ENCODE data around the gene ZNF540.

Gene ZNF540

DNA sequence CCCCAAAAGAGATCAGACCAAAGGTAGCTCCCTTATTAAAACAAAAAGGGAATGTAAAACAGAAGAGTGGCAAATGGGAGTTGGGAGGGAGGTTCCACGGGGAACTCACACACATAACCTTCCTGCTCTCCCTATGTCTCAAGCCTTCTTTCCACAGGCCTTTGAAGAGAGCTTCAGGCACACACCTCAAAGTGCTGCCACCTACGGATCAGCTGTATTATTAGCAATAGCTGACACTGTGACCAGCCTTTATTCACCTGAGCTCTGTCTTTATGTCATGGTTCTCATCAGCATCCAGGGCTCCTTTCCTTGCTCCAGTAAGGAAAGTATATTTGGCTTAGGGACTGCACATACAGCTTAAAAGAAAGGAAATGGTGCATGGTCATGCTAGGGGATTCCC is 11.3 kb upstream of the ZNF540 start:
- no peaks in the 10 kb centered on the region for H3K4me1 ChIP-seq (ENCODE audit: insufficient read depth, insufficient read length)
- no peaks in the 10 kb centered on the region for H3K27me3 ChIP-seq (ENCODE audit: insufficient read depth, insufficient read length)
- H3K9ac ChIP-seq (ENCODE audit: insufficient read length, low read depth), result no peak overlapping the region
- peak; percentile 3 for DNase-seq (ENCODE audit: low read depth, low spot score)
- H3K36me3 ChIP-seq (ENCODE audit: insufficient read depth, insufficient read length, low read length), result peaks cover 22% of the 10 kb centered on the region
- H3K9me3 ChIP-seq (ENCODE audit: insufficient read depth, low read length), result 0 out of 2 replicates have a peak, but pooled peaks cover 6% of the 10 kb centered on the region
- H3K4me3 ChIP-seq (ENCODE audit: insufficient read length, low read depth), result no peak overlapping the region
- no peak for TF ChIP-seq SUZ12 (IDR thresholded peaks at IDR 0.05; ENCODE audit: extremely low read depth, insufficient read depth, insufficient read length)
- TF ChIP-seq ZNF274 (IDR thresholded peaks at IDR 0.05; ENCODE audit: low read depth, low read length), result no peak
- no peak for TF ChIP-seq YY1 (IDR thresholded peaks at IDR 0.05; ENCODE audit: insufficient read depth, insufficient read length)

DNA sequence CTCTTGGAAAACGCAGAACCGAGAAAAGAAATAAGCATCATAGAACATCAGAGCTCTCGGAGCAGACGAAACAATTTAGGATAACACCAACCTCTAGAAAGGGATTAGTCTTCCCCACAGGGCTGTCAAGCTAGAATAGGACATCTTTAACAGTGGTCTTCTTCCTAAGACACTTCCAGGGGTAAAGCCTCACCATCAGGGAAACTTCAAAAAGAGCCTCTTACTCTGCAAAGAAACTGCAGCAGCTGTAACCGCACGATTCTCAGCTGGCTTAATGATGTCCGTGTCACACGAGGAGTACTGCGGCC is 726 bp upstream of the ZNF540 start:
- H3K9me3 ChIP-seq (ENCODE audit: insufficient read depth, low read length), result no peaks in the 10 kb centered on the region; the same call in 1 of the 2 replicates
- no peak for TF ChIP-seq ZNF274 (IDR thresholded peaks at IDR 0.05; ENCODE audit: low read depth, low read length)
- TF ChIP-seq YY1 (IDR thresholded peaks at IDR 0.05; ENCODE audit: insufficient read depth, insufficient read length), result no peak
- no peak for TF ChIP-seq SUZ12 (IDR thresholded peaks at IDR 0.05; ENCODE audit: extremely low read depth, insufficient read depth, insufficient read length)
- H3K36me3 ChIP-seq (ENCODE audit: insufficient read depth, insufficient read length, low read length), result no peaks in the 10 kb centered on the region
- no peak for DNase-seq (ENCODE audit: low read depth, low spot score)
- peaks cover 18% of the 10 kb centered on the region for H3K27me3 ChIP-seq (ENCODE audit: insufficient read depth, insufficient read length)
- H3K4me3 ChIP-seq (ENCODE audit: insufficient read length, low read depth), result peak overlapping the region; percentile 80
- H3K9ac ChIP-seq (ENCODE audit: insufficient read length, low read depth), result peak overlapping the region; percentile 81
- H3K4me1 ChIP-seq (ENCODE audit: insufficient read depth, insufficient read length), result no peaks in the 10 kb centered on the region

DNA sequence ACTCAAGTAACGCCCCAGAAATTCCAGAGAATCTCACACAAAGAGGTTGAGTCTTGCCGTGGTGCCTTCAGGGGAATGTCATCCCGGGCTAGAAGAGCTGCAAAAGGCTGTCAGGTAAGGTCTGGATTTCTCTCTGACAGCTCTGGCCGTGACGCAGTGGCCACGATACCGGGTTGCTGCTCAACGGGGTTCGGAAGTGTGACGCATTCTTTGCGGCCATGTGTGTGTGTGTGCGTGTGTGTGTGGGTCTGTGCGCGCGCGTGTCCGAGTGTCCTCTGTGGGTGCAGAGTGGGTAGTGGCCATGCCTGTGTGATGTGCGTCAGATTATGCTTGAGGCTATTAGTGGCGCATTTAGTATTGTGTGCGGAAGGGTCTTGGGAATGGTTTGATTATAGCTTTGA is 306 bp downstream of the ZNF540 start:
- no peaks in the 10 kb centered on the region for H3K9me3 ChIP-seq (ENCODE audit: insufficient read depth, low read length)
- H3K4me1 ChIP-seq (ENCODE audit: insufficient read depth, insufficient read length), result no peaks in the 10 kb centered on the region
- peak overlapping the region; percentile 81 for H3K9ac ChIP-seq (ENCODE audit: insufficient read length, low read depth)
- peaks cover 18% of the 10 kb centered on the region for H3K27me3 ChIP-seq (ENCODE audit: insufficient read depth, insufficient read length)
- no peak for TF ChIP-seq SUZ12 (IDR thresholded peaks at IDR 0.05; ENCODE audit: extremely low read depth, insufficient read depth, insufficient read length)
- no peak for TF ChIP-seq YY1 (IDR thresholded peaks at IDR 0.05; ENCODE audit: insufficient read depth, insufficient read length)
- no peak for TF ChIP-seq ZNF274 (IDR thresholded peaks at IDR 0.05; ENCODE audit: low read depth, low read length)
- no peaks in the 10 kb centered on the region for H3K36me3 ChIP-seq (ENCODE audit: insufficient read depth, insufficient read length, low read length)
- no peak for DNase-seq (ENCODE audit: low read depth, low spot score)
- H3K4me3 ChIP-seq (ENCODE audit: insufficient read length, low read depth), result peak overlapping the region; percentile 80

DNA sequence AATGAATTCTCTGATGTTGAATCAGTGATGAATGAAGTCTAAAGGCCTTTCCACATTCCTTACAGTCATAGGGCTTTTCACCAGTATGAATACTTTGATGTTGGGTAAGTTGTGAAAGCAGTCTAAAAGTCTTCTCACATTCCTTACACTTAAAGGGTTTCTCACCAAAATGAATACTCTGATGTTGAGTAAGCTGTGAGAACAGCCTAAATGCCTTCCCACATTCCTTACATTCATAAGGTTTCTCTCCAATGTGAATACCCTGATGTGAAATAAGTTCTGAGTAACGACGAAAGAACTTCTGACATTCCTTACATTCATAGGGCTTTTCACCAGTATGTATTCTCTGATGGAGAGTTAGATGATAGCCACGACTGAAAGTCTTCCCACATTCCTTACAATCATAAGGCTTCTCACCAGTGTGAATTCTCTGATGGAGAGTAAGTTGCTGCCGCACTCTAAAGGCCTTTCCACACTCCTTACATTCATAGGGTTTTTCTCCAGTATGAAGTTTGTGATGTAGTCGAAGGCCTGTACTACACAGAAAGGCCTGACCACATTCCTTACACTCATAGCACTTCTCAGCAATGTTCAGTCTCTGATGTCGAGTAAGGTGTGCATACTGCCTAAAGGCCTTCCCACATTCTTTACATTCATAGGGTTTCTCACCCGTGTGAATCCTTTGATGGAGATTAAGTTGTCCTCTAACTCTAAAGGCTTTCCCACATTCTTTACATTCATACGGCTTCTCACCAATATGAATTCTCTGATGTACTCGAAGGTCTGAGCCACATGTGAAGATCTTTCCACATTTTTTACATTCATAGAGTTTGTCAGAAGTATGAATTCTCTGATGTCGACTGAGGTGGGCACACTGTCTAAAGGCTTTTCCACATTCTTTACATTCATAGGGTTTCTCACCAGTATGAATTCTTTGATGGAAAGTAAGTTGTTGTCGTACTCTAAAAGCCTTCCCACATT is 40.7 kb downstream of the ZNF540 start:
- DNase-seq (ENCODE audit: low read depth, low spot score), result no peak
- no peak overlapping the region for H3K4me3 ChIP-seq (ENCODE audit: insufficient read length, low read depth)
- peaks cover 9% of the 10 kb centered on the region for H3K36me3 ChIP-seq (ENCODE audit: insufficient read depth, insufficient read length, low read length)
- peaks cover 77% of the 10 kb centered on the region for H3K9me3 ChIP-seq (ENCODE audit: insufficient read depth, low read length)
- no peaks in the 10 kb centered on the region for H3K4me1 ChIP-seq (ENCODE audit: insufficient read depth, insufficient read length)
- H3K9ac ChIP-seq (ENCODE audit: insufficient read length, low read depth), result no peak overlapping the region
- no peaks in the 10 kb centered on the region for H3K27me3 ChIP-seq (ENCODE audit: insufficient read depth, insufficient read length)
- TF ChIP-seq YY1 (IDR thresholded peaks at IDR 0.05; ENCODE audit: insufficient read depth, insufficient read length) (no peak), ZNF274 (IDR thresholded peaks at IDR 0.05; ENCODE audit: low read depth, low read length) (peak; percentile 69)

DNA sequence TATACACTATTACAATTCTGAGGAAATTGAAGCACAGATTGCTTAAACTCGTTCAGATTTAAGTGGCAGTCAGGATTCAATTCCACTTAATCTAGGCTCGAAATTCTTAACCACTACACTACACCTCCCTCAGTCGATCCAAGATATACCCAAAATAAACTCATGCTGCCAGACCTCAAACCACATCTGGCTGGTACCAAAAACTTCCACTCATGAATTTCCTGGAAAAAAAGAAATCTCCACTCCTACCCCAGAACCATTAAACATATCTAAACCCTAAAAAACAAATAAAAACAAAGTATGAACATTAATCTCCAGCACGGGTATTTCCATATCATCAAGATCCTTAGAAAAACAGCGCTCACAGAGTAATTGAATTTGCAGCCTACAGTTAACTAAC is 59.4 kb downstream of the ZNF540 start:
- TF ChIP-seq ZNF274 (IDR thresholded peaks at IDR 0.05; ENCODE audit: low read depth, low read length) (no peak), SUZ12 (IDR thresholded peaks at IDR 0.05; ENCODE audit: extremely low read depth, insufficient read depth, insufficient read length) (no peak), YY1 (IDR thresholded peaks at IDR 0.05; ENCODE audit: insufficient read depth, insufficient read length) (no peak)
- Histone ChIP-seq H3K9me3 (ENCODE audit: insufficient read depth, low read length) (no peaks in the 10 kb centered on the region), H3K4me1 (ENCODE audit: insufficient read depth, insufficient read length) (no peaks in the 10 kb centered on the region), H3K4me3 (ENCODE audit: insufficient read length, low read depth) (peak overlapping the region; percentile 75), H3K36me3 (ENCODE audit: insufficient read depth, insufficient read length, low read length) (no peaks in the 10 kb centered on the region), H3K9ac (ENCODE audit: insufficient read length, low read depth) (peak overlapping the region; percentile 93), H3K27me3 (ENCODE audit: insufficient read depth, insufficient read length) (peaks cover 7% of the 10 kb centered on the region)
- DNase-seq (ENCODE audit: low read depth, low spot score), result no peak

DNA sequence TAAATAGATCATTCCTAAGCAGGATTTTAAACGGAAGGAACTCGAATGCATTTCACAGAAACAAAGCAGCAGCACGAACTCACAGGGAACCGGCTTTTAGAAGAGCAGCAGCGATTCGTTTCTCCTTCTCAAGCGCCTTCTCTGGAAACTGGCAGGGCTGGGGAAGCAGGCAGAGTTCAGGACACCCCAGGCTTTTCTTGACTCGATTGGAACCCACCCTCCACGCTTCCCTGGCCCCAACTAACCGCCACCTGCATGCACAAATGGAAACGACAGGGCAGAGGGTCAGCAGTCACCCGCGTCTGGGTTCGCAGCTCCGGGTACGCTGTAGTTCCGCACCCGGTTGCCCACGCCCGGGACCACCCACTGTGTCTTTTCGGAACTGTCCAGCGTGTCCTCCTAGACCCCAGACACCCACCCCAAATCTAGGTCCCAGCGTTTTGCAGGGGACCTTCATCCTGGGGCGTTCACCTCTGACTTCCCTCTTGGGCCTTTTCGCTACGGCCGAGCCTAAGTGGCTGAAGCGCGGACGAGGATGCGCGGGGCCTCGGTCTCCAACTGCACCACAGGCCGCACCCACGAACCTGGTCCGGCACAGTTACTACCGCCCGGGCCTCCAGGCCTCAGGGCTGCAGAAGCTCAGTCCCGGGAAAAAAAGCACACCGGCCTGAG is 60.1 kb downstream of the ZNF540 start:
- H3K9ac ChIP-seq (ENCODE audit: insufficient read length, low read depth), result peak overlapping the region; percentile 93
- H3K9me3 ChIP-seq (ENCODE audit: insufficient read depth, low read length), result no peaks in the 10 kb centered on the region
- no peak for TF ChIP-seq ZNF274 (IDR thresholded peaks at IDR 0.05; ENCODE audit: low read depth, low read length)
- TF ChIP-seq YY1 (IDR thresholded peaks at IDR 0.05; ENCODE audit: insufficient read depth, insufficient read length), result no peak
- no peak for TF ChIP-seq SUZ12 (IDR thresholded peaks at IDR 0.05; ENCODE audit: extremely low read depth, insufficient read depth, insufficient read length)
- peak; percentile 16 for DNase-seq (ENCODE audit: low read depth, low spot score)
- H3K36me3 ChIP-seq (ENCODE audit: insufficient read depth, insufficient read length, low read length), result no peaks in the 10 kb centered on the region
- peaks cover 7% of the 10 kb centered on the region for H3K27me3 ChIP-seq (ENCODE audit: insufficient read depth, insufficient read length)
- H3K4me1 ChIP-seq (ENCODE audit: insufficient read depth, insufficient read length), result no peaks in the 10 kb centered on the region
- H3K4me3 ChIP-seq (ENCODE audit: insufficient read length, low read depth), result peak overlapping the region; percentile 75

DNA sequence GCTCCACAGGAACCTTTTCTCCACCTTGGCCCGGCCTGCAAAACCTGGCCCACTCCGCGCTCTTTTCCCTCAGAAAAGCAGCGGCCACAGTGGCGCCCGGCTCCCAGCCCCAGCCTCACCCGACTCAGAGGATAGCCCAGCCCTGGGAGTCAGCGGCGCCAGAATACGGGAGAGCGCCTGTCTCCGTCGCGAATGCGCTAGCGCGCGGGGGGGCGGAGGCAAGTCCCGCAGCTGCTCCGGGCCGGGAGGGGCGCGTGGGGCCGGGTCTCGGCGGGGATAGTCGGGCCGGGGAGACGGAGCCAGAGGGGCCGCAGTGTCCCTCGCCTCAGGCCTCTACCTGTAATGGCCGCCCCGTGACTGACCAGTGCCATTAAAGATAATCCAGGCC is 60.6 kb downstream of the ZNF540 start, which contains the start of gene ZFP30:
Gene ZFP30, minus strand, starts transcription at position 165 of the 388 bp plus-strand sequence. CDS start 7,643 bp downstream, outside the sequence.
- H3K9ac ChIP-seq (ENCODE audit: insufficient read length, low read depth), result peak within 1 kb of the TSS; percentile 93
- H3K36me3 ChIP-seq (ENCODE audit: insufficient read depth, insufficient read length, low read length), result no peaks in the 10 kb centered on the region
- H3K9me3 ChIP-seq (ENCODE audit: insufficient read depth, low read length), result no peaks in the 10 kb centered on the region
- no peak for TF ChIP-seq ZNF274 (IDR thresholded peaks at IDR 0.05; ENCODE audit: low read depth, low read length)
- no peak for TF ChIP-seq SUZ12 (IDR thresholded peaks at IDR 0.05; ENCODE audit: extremely low read depth, insufficient read depth, insufficient read length)
- TF ChIP-seq YY1 (IDR thresholded peaks at IDR 0.05; ENCODE audit: insufficient read depth, insufficient read length), result no peak
- DNase-seq (ENCODE audit: low read depth, low spot score), result no peak
- H3K27me3 ChIP-seq (ENCODE audit: insufficient read depth, insufficient read length), result peaks cover 7% of the 10 kb centered on the region
- H3K4me3 ChIP-seq (ENCODE audit: insufficient read length, low read depth), result peak within 1 kb of the TSS; percentile 75
- H3K4me1 ChIP-seq (ENCODE audit: insufficient read depth, insufficient read length), result no peaks in the 10 kb centered on the region
